ENCODE measurements around the gene TTC19. TPM values are rescaled to one million over a fixed set of nuclear protein-coding genes. Genes with fewer than 3 reads are reported as not detected.
"Not testable (repeated sequence)": the region's sequence is repeated elsewhere in the genome, so short reads cannot be mapped to it uniquely, and the experiment has no call there.

TTC19 gene
- total RNA-seq, 4 donors from 2014 or later: 31.0 to 56.4 (median 41.8) TPM

DNA sequence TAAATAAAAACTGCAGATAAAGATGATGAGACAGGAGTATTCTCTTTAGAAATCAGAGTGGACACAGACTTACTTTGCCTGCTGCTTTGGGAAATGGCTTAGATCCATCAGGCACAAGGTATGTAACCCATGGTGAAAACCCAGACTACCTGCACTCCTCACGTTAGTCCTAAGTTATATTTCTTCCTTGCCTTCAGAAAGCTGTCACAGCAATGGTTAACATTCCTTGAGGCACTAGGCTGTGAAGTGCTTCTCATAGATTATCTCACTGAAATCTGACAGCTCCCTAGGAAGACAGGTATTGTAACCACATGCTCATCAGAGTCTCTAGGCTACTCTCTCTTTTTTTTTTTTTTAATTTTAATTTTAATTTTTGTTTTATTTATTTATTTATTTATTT is 21.0 kb upstream of the TTC19 start:
- Histone ChIP-seq H3K4me3 (no peak overlapping the region), H3K4me1 (no peaks in the 10 kb centered on the region), H3K27me3 (no peaks in the 10 kb centered on the region), H3K9me3 (no peaks in the 10 kb centered on the region), H3K27ac (no peak overlapping the region), H3K36me3 (peaks cover 0 to 58% of the 10 kb centered on the region in 2 donors)
- in situ Hi-C loops (cut with MboI; ENCODE audit: low sequenced_read_pairs in 4 of 4): loop anchor here in 2 of 4 donors (25.0 kb wide), 1 partner anchor 141 kb away; no protein-coding TSS in a partner anchor
- DNase-seq (no peak), ATAC-seq (no peak)
- TF ChIP-seq, protein P1, sequence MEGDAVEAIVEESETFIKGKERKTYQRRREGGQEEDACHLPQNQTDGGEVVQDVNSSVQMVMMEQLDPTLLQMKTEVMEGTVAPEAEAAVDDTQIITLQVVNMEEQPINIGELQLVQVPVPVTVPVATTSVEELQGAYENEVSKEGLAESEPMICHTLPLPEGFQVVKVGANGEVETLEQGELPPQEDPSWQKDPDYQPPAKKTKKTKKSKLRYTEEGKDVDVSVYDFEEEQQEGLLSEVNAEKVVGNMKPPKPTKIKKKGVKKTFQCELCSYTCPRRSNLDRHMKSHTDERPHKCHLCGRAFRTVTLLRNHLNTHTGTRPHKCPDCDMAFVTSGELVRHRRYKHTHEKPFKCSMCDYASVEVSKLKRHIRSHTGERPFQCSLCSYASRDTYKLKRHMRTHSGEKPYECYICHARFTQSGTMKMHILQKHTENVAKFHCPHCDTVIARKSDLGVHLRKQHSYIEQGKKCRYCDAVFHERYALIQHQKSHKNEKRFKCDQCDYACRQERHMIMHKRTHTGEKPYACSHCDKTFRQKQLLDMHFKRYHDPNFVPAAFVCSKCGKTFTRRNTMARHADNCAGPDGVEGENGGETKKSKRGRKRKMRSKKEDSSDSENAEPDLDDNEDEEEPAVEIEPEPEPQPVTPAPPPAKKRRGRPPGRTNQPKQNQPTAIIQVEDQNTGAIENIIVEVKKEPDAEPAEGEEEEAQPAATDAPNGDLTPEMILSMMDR (IDR thresholded peaks at IDR 0.05 in 4 of 5, conservative IDR thresholded peaks at IDR 0.05 in 1 of 5): no peak
- no peak for TF ChIP-seq POLR2A (IDR thresholded peaks at IDR 0.05)
- intact Hi-C loops (cut with DNase I; ENCODE audit: low total_unique reads): no loop called here

DNA sequence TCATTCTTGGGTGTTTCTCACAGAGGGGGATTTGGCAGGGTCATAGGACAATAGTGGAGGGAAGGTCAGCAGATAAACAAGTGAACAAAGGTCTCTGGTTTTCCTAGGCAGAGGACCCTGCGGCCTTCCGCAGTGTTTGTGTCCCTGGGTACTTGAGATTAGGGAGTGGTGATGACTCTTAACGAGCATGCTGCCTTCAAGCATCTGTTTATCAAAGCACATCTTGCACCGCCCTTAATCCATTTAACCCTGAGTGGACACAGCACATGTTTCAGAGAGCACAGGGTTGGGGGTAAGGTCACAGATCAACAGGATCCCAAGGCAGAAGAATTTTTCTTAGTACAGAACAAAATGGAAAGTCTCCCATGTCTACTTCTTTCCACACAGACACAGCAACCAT is 20.6 kb upstream of the TTC19 start:
- intact Hi-C loops (cut with DNase I; ENCODE audit: low total_unique reads); H3K27ac ChIP-seq; H3K4me1 ChIP-seq; ATAC-seq; H3K27me3 ChIP-seq; H3K9me3 ChIP-seq; H3K4me3 ChIP-seq; DNase-seq: not testable (repeated sequence)
- in situ Hi-C loops (cut with MboI; ENCODE audit: low sequenced_read_pairs in 4 of 4): loop anchor here in 2 of 4 donors (25.0 kb wide), 1 partner anchor 142 kb away; no protein-coding TSS in a partner anchor
- H3K36me3 ChIP-seq: peaks cover 0 to 61% of the 10 kb centered on the region in 2 donors

DNA sequence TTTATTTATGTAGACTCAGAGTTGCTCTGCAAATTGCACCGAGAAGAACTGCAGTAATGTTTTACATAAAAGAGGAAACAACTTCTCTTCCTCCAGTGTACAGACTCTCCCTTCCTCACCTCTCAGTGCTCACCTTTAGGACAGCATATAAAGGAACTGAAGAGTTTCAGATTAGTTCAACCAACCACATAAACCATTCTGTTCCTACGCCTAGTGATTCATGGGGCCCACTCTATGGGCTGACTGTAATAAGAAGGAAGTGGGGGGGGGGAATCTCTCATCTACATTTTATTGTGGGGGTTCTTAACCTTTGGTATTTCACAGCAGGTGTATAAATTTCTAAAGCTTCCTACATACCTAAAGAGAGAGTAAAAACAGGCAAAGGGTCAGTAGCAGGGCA is 18.4 kb upstream of the TTC19 start:
- peaks cover 0 to 73% of the 10 kb centered on the region in 2 donors for H3K36me3 ChIP-seq
- no peak for ATAC-seq
- no peaks in the 10 kb centered on the region for H3K4me1 ChIP-seq
- H3K9me3 ChIP-seq: no peaks in the 10 kb centered on the region
- TF ChIP-seq, protein P1 (IDR thresholded peaks at IDR 0.05 in 4 of 5, conservative IDR thresholded peaks at IDR 0.05 in 1 of 5): no peak
- no peak for TF ChIP-seq POLR2A (IDR thresholded peaks at IDR 0.05)
- no peaks in the 10 kb centered on the region for H3K27me3 ChIP-seq
- intact Hi-C loops (cut with DNase I; ENCODE audit: low total_unique reads): no loop called here
- in situ Hi-C loops (cut with MboI; ENCODE audit: low sequenced_read_pairs in 4 of 4): loop anchor here in 2 of 4 donors (25.0 kb wide), 1 partner anchor 144 kb away; no protein-coding TSS in a partner anchor
- DNase-seq: no peak
- H3K27ac ChIP-seq: no peak overlapping the region
- no peak overlapping the region for H3K4me3 ChIP-seq

- H3K27me3 ChIP-seq: no peaks in the 10 kb centered on the region
- no peak overlapping the region for H3K27ac ChIP-seq
- ATAC-seq: no peak
- DNase-seq: no peak
- no peak overlapping the region for H3K4me3 ChIP-seq
- H3K9me3 ChIP-seq: no peaks in the 10 kb centered on the region
- no peak for TF ChIP-seq POLR2A (IDR thresholded peaks at IDR 0.05)
- TF ChIP-seq, protein P1 (IDR thresholded peaks at IDR 0.05 in 4 of 5, conservative IDR thresholded peaks at IDR 0.05 in 1 of 5): no peak
- H3K4me1 ChIP-seq: no peaks in the 10 kb centered on the region
- intact Hi-C loops (cut with DNase I; ENCODE audit: low total_unique reads) (no loop called here), in situ Hi-C loops (cut with MboI; ENCODE audit: low sequenced_read_pairs in 4 of 4) (loop anchor here in 2 of 4 donors (25.0 kb wide), 1 partner anchor 145 kb away; no protein-coding TSS in a partner anchor)
- H3K36me3 ChIP-seq: peaks cover 0 to 75% of the 10 kb centered on the region in 2 donors
Measured at GRCh38 chr17:15981646-15982580, 17.7 kb upstream of the TTC19 start.

DNA sequence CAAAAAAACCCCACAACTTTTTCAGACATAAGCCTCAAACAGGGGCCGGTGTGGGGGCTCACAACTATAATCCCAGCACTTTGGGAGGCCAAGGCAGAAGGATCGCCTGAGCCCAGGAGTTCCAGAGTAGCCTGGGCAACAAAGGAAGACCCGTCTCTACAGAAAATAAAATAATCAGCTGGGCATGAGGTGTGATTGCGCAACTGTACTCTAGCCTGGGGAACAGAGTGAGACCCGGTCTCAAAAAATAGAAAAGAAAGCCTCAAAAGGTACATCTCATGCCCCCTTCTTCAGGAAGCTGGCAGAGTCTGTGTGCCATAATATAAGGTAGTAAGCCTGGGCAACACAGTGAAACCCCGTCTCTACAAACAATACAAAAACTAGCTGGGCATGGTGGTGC is 3.3 kb upstream of the TTC19 start:
- ATAC-seq (no peak), DNase-seq (no peak)
- TF ChIP-seq, protein P1 (IDR thresholded peaks at IDR 0.05 in 4 of 5, conservative IDR thresholded peaks at IDR 0.05 in 1 of 5): no peak
- TF ChIP-seq POLR2A (IDR thresholded peaks at IDR 0.05): no peak
- no peak overlapping the region for H3K4me3 ChIP-seq
- no peak overlapping the region for H3K27ac ChIP-seq
- intact Hi-C loops (cut with DNase I; ENCODE audit: low total_unique reads): loop anchor here (5.0 kb wide), 1 partner anchor 221 kb away; the partner anchor contains the start of genes NCOR1 and PIGL
- peaks cover 0 to 24% of the 10 kb centered on the region in 2 donors for H3K36me3 ChIP-seq
- peaks cover 11 to 14% of the 10 kb centered on the region in 2 donors for H3K4me1 ChIP-seq
- in situ Hi-C loops (cut with MboI; ENCODE audit: low sequenced_read_pairs in 4 of 4): loop anchor here in 2 of 4 donors (25.0 kb wide), 1 partner anchor 159 kb away; no protein-coding TSS in a partner anchor
- H3K27me3 ChIP-seq: no peaks in the 10 kb centered on the region
- no peaks in the 10 kb centered on the region for H3K9me3 ChIP-seq

Measured in gastrocnemius medialis (tissue), 4 donors.